Thoracic aorta (tissue), 2 donors: ENCODE measurements around the gene DNAH17. TPM values are rescaled to one million over a fixed set of nuclear protein-coding genes. Genes with fewer than 3 reads are reported as not detected.

Experiments used
- ATAC-seq: fragments of 150-250 bp; one replicate; pipeline ENCODE4 v1.8.0; 2017; ENCODE audit warnings: low read depth; ENCODE audit not compliant: insufficient number of reproducible peaks, low FRiP score
- DNase-seq: peaks from one replicate; pipeline ENCODE4 v3.0.0-alpha.2; 2020; ENCODE audit warnings: low spot score
- H3K27ac ChIP-seq, 2 donors: fragments of 200-600 bp; sonication (generic); 1 replicate in 1 of 2; 2 replicates in 1 of 2; pipeline ENCODE4 v1.5.1; 2016; ENCODE audit warnings: mild to moderate bottlenecking in 2 of 2, moderate library complexity in 2 of 2
- H3K27me3 ChIP-seq: fragments of 200-600 bp; sonication (generic); replicated peaks from 2 replicates; pipeline ENCODE4 v1.6.0; 2016; ENCODE audit warnings: mild to moderate bottlenecking; ENCODE audit not compliant: insufficient read depth
- H3K36me3 ChIP-seq: fragments of 200-600 bp; sonication (generic); one replicate; pipeline ENCODE4 v1.5.1; 2016
- H3K4me1 ChIP-seq, 2 donors: fragments of 200-600 bp; sonication (generic); 1 replicate in 1 of 2; 2 replicates in 1 of 2; pipeline versions ENCODE4 v1.5.1 to v1.6.0; 2016; ENCODE audit warnings: low read depth in 2 of 2, mild to moderate bottlenecking in 1 of 2; ENCODE audit not compliant: control insufficient read depth in 1 of 2
- H3K4me3 ChIP-seq: fragments of 200-600 bp; sonication (generic); 2 replicates; pipeline ENCODE4 v1.5.1; 2016; ENCODE audit warnings: mild to moderate bottlenecking
- H3K9me3 ChIP-seq: fragments of 200-600 bp; sonication (generic); 2 replicates; pipeline ENCODE4 v1.5.1; 2016
- CTCF ChIP-seq: fragments of 200-600 bp; sonication (generic); IDR thresholded peaks from one replicate; pipeline ENCODE4 v1.5.1; 2019; ENCODE audit warnings: antibody characterized with exemption
- total RNA-seq, 2 donors: library from RNA; depleted of rRNA; stranded (reverse); fragments of >200 nt; gene quantifications; one replicate each; pipeline versions ENCODE4 v1.1.0 to v1.2.3, GENCODE V29; 2016

DNAH17 gene
- total RNA-seq, 2 donors from 2014 or later: 0.14 TPM

- Histone ChIP-seq H3K27me3 (no peaks in the 10 kb centered on the region), H3K27ac (no peak overlapping the region), H3K36me3 (peaks cover 3% of the 10 kb centered on the region), H3K4me1 (no peaks in the 10 kb centered on the region), H3K9me3 (no peaks in the 10 kb centered on the region), H3K4me3 (no peak overlapping the region)
- no peak for TF ChIP-seq CTCF
- no peak for DNase-seq
- no peak for ATAC-seq
Observed at GRCh38 chr17:78409191-78409928, 167.8 kb downstream of the DNAH17 start.

GRCh38 chr17:78408476-78409050 is 168.6 kb downstream of the DNAH17 start:
- TF ChIP-seq CTCF: no peak
- no peaks in the 10 kb centered on the region for H3K9me3 ChIP-seq
- ATAC-seq: no peak
- peaks cover 10% of the 10 kb centered on the region for H3K36me3 ChIP-seq
- no peak for DNase-seq
- H3K4me3 ChIP-seq: no peak overlapping the region
- H3K27ac ChIP-seq: no peak overlapping the region
- H3K27me3 ChIP-seq: no peaks in the 10 kb centered on the region
- H3K4me1 ChIP-seq: no peaks in the 10 kb centered on the region

GRCh38 chr17:78407387-78408000 is 169.7 kb downstream of the DNAH17 start:
- Histone ChIP-seq H3K4me1 (no peaks in the 10 kb centered on the region), H3K27me3 (no peaks in the 10 kb centered on the region), H3K27ac (no peak overlapping the region), H3K9me3 (no peaks in the 10 kb centered on the region), H3K4me3 (no peak overlapping the region), H3K36me3 (peaks cover 14% of the 10 kb centered on the region)
- no peak for DNase-seq
- no peak for TF ChIP-seq CTCF
- ATAC-seq: no peak

GRCh38 chr17:78406920-78407319 is 170.3 kb downstream of the DNAH17 start:
- no peak for ATAC-seq
- peaks cover 14% of the 10 kb centered on the region for H3K36me3 ChIP-seq

More at GRCh38 chr17:78406920-78407319, 170.3 kb downstream of the DNAH17 start:
- H3K4me3 ChIP-seq: no peak overlapping the region
- H3K4me1 ChIP-seq: no peaks in the 10 kb centered on the region
- H3K9me3 ChIP-seq: no peaks in the 10 kb centered on the region
- H3K27me3 ChIP-seq: no peaks in the 10 kb centered on the region
- no peak for TF ChIP-seq CTCF
- no peak overlapping the region for H3K27ac ChIP-seq
- DNase-seq: no peak
